Measurements from ENCODE around the gene BTD.

DNA sequence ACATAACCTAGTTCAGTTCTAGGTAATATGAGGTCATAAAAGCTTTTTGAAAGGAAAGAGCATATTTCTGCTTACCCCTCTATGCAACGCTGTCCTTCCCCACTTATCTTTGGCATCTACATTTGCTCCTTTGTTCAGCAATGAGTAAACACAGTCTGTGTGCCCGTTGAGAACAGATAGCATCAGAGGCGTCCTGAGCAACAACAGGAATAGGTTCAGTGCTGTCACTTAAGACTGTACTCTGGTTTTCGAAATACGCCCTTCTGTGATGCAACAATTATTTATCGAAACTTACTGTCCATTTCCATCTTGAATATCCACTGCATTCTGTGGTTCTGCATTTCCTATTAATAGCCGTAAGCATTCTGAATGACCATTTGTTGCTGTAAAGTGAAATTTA is 84.4 kb downstream of the BTD start:
- no peak for TF ChIP-seq POLR2AphosphoS5 (IDR thresholded peaks at IDR 0.05)
- TF ChIP-seq, protein P1, sequence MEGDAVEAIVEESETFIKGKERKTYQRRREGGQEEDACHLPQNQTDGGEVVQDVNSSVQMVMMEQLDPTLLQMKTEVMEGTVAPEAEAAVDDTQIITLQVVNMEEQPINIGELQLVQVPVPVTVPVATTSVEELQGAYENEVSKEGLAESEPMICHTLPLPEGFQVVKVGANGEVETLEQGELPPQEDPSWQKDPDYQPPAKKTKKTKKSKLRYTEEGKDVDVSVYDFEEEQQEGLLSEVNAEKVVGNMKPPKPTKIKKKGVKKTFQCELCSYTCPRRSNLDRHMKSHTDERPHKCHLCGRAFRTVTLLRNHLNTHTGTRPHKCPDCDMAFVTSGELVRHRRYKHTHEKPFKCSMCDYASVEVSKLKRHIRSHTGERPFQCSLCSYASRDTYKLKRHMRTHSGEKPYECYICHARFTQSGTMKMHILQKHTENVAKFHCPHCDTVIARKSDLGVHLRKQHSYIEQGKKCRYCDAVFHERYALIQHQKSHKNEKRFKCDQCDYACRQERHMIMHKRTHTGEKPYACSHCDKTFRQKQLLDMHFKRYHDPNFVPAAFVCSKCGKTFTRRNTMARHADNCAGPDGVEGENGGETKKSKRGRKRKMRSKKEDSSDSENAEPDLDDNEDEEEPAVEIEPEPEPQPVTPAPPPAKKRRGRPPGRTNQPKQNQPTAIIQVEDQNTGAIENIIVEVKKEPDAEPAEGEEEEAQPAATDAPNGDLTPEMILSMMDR (IDR thresholded peaks at IDR 0.05) = no peak
- no peak for TF ChIP-seq POLR2A (IDR thresholded peaks at IDR 0.05)
